ENCODE measurements around the gene SHROOM3. TPM values are rescaled to one million over a fixed set of nuclear protein-coding genes. Genes with fewer than 3 reads are reported as not detected.
A peak's percentile ranks its signal among the peaks of the same experiment; 100 is the strongest.
"Not testable (repeated sequence)": the region's sequence is repeated elsewhere in the genome, so short reads cannot be mapped to it uniquely, and the experiment has no call there.

The SHROOM3 gene
- total RNA-seq, 1 donor from 2014 or later = 15.2 TPM

GRCh38 chr4:76712564-76712963 lies 277.5 kb downstream of the SHROOM3 start:
- DNase-seq (ENCODE audit: missing footprints) (no peak), ATAC-seq (no peak)
- intact Hi-C loops (cut with DNase I) = no loop called here

- ATAC-seq (no peak), DNase-seq (ENCODE audit: missing footprints) (no peak)
- intact Hi-C loops (cut with DNase I) = no loop called here
These were observed 279.2 kb downstream of the SHROOM3 start for GRCh38 chr4:76714226-76714625.

- no peak for DNase-seq (ENCODE audit: missing footprints)
- no peak for ATAC-seq
- intact Hi-C loops (cut with DNase I) = no loop called here
These were observed 281.0 kb downstream of the SHROOM3 start for GRCh38 chr4:76716020-76716419.

- ATAC-seq (no peak), DNase-seq (ENCODE audit: missing footprints) (no peak)
- intact Hi-C loops (cut with DNase I) = no loop called here
These were observed 281.6 kb downstream of the SHROOM3 start for GRCh38 chr4:76716658-76717057.

GRCh38 chr4:76717431-76717830 lies 282.4 kb downstream of the SHROOM3 start:
- DNase-seq (ENCODE audit: missing footprints) = no peak
- intact Hi-C loops (cut with DNase I) = no loop called here
- ATAC-seq = no peak

GRCh38 chr4:76718021-76718420 lies 283.0 kb downstream of the SHROOM3 start:
- intact Hi-C loops (cut with DNase I) = no loop called here
- ATAC-seq (no peak), DNase-seq (ENCODE audit: missing footprints) (no peak)

GRCh38 chr4:76718831-76719230 lies 283.8 kb downstream of the SHROOM3 start:
- no peak for ATAC-seq
- intact Hi-C loops (cut with DNase I) = no loop called here

GRCh38 chr4:76720121-76720520 lies 285.1 kb downstream of the SHROOM3 start:
- ATAC-seq = no peak
- no peak for DNase-seq (ENCODE audit: missing footprints)
- intact Hi-C loops (cut with DNase I) = no loop called here

More at GRCh38 chr4:76718831-76719230, 283.8 kb downstream of the SHROOM3 start:
- DNase-seq (ENCODE audit: missing footprints) = no peak

- DNase-seq (ENCODE audit: missing footprints); ATAC-seq; intact Hi-C loops (cut with DNase I): not testable (repeated sequence)
These were observed 287.1 kb downstream of the SHROOM3 start for GRCh38 chr4:76722146-76722545.

- DNase-seq (ENCODE audit: missing footprints) (no peak), ATAC-seq (no peak)
- intact Hi-C loops (cut with DNase I) = no loop called here
These were observed 287.8 kb downstream of the SHROOM3 start for GRCh38 chr4:76722838-76723237.

GRCh38 chr4:76723373-76723772 lies 288.3 kb downstream of the SHROOM3 start:
- ATAC-seq (no peak), DNase-seq (ENCODE audit: missing footprints) (no peak)
- intact Hi-C loops (cut with DNase I) = no loop called here

- intact Hi-C loops (cut with DNase I) = no loop called here
- ATAC-seq = peak; percentile 69
- DNase-seq (ENCODE audit: missing footprints) = no peak
These were observed 288.9 kb downstream of the SHROOM3 start for GRCh38 chr4:76723924-76724323.

GRCh38 chr4:76725039-76725438 lies 290.0 kb downstream of the SHROOM3 start:
- intact Hi-C loops (cut with DNase I) = no loop called here
- no peak for DNase-seq (ENCODE audit: missing footprints)
- no peak for ATAC-seq

GRCh38 chr4:76726176-76726575 lies 291.1 kb downstream of the SHROOM3 start:
- no peak for DNase-seq (ENCODE audit: missing footprints)
- ATAC-seq = no peak
- intact Hi-C loops (cut with DNase I) = no loop called here

GRCh38 chr4:76726631-76727030 lies 291.6 kb downstream of the SHROOM3 start:
- intact Hi-C loops (cut with DNase I) = no loop called here
- ATAC-seq = no peak
- DNase-seq (ENCODE audit: missing footprints) = no peak

GRCh38 chr4:76727934-76728333 lies 292.9 kb downstream of the SHROOM3 start:
- DNase-seq (ENCODE audit: missing footprints); ATAC-seq; intact Hi-C loops (cut with DNase I): not testable (repeated sequence)

- intact Hi-C loops (cut with DNase I) = no loop called here
- DNase-seq (ENCODE audit: missing footprints) = no peak
- ATAC-seq = no peak
These were observed 294.4 kb downstream of the SHROOM3 start for GRCh38 chr4:76729460-76729859.

GRCh38 chr4:76729980-76730379 lies 295.0 kb downstream of the SHROOM3 start:
- intact Hi-C loops (cut with DNase I) = no loop called here
- ATAC-seq (no peak), DNase-seq (ENCODE audit: missing footprints) (no peak)

GRCh38 chr4:76732246-76732645 lies 297.2 kb downstream of the SHROOM3 start:
- DNase-seq (ENCODE audit: missing footprints) (no peak), ATAC-seq (no peak)
- intact Hi-C loops (cut with DNase I) = no loop called here

- no peak for ATAC-seq
- DNase-seq (ENCODE audit: missing footprints) = no peak
- intact Hi-C loops (cut with DNase I) = no loop called here
These were observed 298.2 kb downstream of the SHROOM3 start for GRCh38 chr4:76733068-76733771.

- intact Hi-C loops (cut with DNase I) = no loop called here
- DNase-seq (ENCODE audit: missing footprints) (no peak), ATAC-seq (no peak)
These were observed 301.4 kb downstream of the SHROOM3 start for GRCh38 chr4:76736414-76736813.
